HG03064 (cell line): ENCODE results near the gene SMIM32.

Experiments used
- ATAC-seq: cut with Tn5 transposase; IDR thresholded peaks from one replicate; pipeline ENCODE4 v1.9.1; 2021; ENCODE audit warnings: low read depth; ENCODE audit not compliant: unreplicated experiment

Gene SMIM32

DNA sequence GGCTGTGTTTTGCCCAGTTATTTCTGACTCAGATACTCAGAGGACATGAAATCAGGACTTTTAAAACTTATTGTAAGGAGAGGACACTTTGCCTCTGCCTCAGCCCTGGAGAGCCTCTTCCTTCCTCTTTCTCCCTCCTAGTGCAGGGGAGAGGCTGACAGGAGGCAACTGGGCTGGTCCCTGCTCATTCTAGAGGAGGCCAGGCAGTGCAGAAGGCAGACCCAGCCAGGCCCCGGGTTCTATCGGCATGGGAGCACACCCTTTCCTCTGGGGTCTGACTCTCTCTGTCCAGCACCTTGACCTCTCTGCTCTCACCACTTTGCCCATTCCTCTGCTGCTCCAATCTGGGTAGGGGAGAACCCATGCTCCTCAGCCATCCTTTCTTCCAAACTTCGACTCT, 16.0 kb upstream of the SMIM32 start:
- ATAC-seq, result no peak

DNA sequence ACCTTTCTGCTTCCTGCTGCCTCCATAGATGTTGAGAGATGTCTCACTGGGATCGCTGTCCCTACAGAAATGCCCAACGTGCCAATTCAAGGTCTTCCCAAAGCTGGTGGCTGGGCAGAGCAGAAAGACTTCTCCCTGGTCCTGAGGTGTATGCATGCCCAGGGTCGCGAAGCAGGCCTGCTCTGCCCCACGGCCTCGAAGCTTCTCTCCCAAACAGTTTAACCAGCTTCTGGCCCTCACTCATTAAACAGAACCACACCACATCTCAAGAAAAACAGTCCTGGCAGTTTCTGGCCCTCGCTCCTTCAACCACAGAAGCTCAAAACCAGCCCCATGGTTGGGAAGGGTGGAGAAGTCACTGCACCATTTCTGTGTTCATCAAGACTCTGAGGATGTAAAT, 14.7 kb upstream of the SMIM32 start:
- no peak for ATAC-seq

- ATAC-seq, result no peak
Observed at GRCh38 chr5:136206361-136206760, 13.4 kb upstream of the SMIM32 start.

DNA sequence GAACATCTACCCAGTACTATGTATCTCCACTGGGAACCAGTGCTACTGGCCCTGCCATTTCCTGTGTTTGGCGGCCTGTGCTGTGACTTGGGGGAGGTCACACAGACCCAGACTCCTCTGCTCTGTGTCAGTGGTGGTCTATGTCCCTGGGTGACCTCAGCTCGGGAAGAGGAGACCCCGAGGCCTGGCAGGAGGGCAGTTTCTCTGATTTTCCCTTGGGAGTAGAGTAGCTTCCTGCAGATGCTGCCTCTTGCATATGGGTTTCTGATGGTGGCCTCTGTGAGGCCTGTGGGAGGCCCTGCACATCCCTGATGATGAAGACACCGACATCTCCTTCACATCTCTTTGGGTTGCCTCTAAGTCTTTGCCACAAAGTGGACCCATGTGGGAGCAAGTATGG, 13.0 kb upstream of the SMIM32 start:
- ATAC-seq, result no peak

DNA sequence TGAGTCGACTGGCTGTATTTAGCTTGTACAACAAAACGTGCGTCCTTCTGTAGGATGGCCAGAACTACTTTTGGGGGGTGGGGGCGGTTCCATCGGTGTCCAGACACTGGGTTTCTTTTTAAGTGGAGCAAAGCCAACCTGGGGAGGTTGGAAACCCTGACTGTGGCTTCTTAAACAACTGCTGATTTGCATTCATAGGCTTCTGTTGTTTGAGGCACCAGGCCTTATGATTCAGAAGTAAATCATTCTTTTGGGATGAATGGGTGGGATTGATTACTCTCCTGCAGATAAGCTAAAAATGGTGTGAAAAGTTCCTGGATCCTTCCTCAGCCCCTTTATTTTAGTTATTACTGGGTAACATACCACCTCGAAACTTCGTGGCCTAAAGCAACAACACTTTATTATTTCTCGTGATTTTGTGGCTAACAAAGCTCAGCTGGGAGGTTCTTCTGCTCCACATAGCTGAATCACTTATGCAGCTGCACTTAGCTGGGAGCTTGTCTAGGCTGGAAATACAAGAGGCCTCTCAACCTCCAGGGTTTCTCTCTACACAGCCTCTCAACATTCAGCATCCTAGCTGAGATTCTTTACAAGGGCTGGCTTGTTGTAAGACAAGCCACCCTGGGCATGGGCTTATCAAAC, 12.2 kb upstream of the SMIM32 start:
- ATAC-seq, result no peak

- no peak for ATAC-seq
Observed at GRCh38 chr5:136203303-136203922, 10.5 kb upstream of the SMIM32 start.

DNA sequence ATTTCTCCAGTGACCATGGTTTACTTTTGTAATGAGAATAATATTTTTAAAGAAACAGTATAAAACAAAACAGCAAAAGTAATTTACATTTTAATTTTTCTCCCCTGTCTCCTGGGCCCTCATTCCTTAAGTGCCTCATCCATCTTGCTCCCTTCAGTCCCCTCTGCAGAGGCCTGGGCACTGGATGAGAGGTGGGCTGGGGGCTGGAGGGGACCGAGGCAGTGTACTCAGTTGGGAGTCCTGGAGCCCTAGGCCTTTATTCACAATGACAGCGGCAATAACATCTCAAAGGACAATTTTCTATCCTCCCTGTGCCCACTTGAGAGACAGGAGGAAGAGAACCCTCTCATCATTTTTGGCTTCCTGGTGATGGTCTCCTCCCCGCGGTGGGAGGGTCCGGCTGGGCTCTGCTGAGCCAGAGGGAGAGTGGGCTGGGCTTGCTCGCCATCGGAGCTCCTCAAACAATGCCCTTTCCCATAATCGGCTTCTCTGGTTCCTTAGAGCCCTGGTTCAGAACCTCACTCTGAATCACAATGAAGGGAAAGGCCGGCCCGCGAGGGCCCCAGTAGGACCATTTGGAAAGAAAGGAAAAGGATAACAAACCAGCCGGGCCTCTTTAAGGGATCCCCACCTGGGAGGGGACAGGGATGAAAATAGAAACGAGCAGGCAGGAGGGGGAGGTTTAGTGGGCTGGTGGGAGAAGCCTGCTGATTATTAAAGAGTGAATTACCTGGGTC, 9.7 kb upstream of the SMIM32 start:
- ATAC-seq, result no peak

- no peak for ATAC-seq
Observed at GRCh38 chr5:136201870-136202269, 8.9 kb upstream of the SMIM32 start.

DNA sequence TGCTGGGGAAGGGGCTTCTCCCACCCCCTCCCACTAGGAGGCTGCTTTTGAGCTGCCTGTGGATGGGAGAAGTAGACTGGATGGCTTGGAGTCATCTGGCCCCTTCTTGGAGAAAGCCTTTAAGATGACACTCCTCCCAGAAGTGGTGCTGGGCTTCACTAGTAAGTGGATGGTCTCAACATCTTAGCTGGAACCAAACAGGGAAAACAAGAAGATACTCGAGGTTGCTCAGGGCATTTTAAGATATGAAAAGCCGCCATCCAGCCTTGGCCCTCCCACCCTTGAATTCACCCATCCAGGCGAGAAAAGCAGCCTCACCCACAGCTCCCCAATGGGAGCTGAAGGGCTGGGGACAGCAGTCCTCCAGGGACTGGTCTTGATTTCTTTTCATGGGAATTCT, 7.8 kb upstream of the SMIM32 start:
- no peak for ATAC-seq

- no peak for ATAC-seq
Observed at GRCh38 chr5:136200130-136200529, 7.2 kb upstream of the SMIM32 start.

GRCh38 chr5:136199408-136199807, 6.4 kb upstream of the SMIM32 start:
- ATAC-seq, result no peak

- no peak for ATAC-seq
Observed at GRCh38 chr5:136198453-136198852, 5.5 kb upstream of the SMIM32 start.

DNA sequence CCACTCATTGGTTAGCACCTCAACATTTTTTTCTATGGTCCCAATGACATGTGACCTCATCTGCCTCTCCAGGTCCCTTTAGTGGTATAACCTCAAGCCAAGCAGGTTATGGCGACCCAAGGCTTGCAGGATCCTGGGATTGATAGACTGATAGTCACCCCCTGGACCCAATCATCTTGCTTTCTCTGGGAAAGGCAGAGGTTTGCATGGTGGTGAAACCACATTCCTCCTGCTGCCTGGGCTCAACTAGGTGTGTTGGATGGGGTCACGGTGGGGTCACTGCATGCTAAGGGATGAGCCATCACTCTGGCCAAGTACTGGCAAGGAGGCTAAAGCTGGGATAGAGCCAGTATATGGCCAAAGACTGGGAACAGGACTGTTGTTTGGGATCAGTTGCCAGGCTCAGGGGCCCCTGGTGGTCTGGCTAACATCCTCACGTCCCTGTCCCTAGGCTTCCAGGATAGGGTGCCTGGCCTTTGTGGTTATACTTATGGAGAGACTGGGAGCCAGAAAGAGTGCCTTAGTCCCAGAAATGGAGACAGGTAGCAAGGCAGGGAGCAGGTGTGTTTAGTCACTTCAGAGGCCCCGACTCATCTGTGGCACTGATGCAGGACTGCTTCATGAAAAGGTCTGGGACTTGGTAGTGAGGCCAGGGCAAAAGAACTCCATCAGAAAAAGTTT, 4.6 kb upstream of the SMIM32 start:
- ATAC-seq, result no peak

DNA sequence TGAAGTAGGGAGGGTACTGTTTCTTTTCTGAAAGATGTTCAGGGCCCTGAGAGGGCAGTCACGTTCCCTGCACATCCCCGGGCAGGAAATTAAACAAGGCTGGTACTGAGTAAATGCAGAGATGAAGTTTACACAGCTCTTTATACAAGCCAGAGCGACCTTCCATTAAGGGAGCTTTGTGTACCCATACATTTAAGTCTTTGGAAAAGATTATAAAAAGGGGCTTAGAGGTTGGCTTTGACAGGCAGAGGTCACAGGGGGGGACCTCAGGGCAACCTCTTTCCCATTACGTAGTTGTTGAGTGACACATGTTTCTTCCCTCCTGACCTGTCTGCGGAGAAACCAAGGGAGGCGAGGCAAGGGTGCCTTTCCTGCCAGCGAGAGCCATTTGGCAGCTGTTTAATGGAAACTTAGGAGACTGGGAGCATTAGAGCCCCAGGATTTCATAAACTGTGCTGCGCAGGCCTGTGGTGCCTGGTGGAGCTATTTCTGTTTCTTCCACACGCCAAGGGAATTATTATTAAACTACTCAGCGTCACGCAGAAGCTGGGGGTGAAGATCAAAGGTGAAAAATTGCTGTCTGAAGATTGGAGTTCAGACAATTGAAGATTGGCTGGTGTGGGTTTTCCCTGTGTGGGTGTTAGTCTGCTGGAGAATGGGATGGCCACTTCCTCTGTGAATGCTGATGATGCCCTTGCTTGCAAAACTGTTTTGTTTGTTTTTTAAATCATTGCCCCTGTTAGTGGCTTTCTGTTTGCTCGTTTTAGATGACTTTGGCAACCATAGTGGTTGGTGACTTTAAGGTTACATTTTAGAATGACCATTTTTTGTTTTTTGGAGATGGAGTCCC, 3.2 kb upstream of the SMIM32 start:
- no peak for ATAC-seq

DNA sequence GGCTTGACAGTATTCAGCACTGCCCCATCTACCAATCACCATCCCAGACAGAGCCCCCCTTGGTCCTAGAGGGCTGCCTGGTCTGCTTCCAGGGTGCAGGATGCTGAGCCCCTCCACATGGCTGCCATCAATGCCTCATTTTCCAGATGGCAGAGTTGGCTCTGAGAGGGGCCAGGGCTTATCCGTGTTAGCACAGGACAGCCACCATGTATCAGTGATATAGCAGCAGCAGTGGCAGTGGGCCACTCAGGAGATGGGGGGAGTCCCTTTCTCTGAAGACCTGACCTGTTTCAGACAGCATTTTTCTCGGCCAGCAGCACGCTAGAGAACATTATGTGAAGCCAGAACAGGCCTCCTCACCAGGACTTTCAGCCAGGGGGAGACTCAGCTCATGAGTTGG, 1.6 kb upstream of the SMIM32 start:
- ATAC-seq, result no peak

- no peak for ATAC-seq
Observed at GRCh38 chr5:136193322-136193935, 467 bp upstream of the SMIM32 start.

DNA sequence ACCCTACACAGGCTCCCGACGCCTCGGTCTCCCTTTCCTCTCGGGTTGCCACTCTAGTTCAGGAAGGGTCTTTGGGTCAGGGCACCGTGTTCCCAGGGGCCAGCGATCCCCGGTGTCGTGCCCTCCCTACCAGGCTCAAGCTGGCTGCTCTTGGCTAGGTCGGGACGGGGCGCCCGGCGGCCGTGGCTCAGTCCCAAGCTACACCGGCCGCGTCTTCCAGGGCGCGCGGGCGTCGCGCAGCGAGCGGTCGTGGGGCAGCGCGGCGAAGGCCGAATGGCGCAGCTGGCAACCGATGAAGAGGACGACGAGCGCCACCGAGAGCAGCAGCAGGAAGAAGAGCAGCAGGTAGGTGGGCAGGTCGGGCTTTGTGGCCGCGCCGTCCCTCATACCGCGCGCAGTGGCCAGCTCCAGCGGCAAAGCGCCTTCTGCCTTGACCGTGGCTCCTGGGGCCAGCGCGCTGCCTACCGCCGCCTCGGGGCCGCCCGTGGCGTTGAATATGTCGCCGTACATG, 892 bp downstream of the SMIM32 start:
- ATAC-seq, result no peak

DNA sequence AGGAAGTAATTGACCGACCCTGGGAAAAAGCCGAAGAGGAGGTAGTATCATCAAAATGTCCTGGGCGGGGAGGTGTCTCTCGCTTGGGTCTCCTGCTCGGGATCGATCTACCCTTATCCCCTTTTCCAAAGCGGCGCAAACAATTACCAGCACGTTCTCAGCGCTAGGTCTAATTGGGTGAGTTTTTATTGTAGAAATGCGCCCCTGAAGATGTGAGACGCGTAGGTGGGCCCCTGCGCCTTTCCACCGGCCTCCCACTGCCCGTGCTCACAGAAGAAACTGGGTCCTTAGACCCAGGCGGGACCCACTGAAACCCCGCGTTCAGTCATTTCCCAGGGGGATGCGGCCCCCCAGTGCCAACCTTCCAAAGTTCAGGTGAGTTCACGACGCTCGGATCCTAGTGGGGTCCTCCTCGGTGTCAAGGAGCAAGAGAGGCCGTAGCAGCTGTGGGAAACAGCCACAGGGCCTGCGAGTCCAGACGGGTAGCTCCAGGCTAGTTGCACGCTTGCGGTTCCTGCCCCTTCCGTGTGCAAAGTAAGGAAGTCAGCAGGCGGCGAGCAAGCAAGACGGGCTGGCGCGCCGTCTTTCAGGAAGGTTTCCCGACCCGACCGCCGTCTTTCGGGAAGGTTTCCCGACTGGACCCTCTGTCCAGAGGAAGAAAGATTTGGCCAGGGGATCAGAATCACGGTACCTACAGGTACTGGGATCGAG, 1.5 kb downstream of the SMIM32 start:
- ATAC-seq, result no peak

- no peak for ATAC-seq
Observed at GRCh38 chr5:136190904-136191303, 2.1 kb downstream of the SMIM32 start.
